ENCODE results near the gene NAT16. TPM values are rescaled to one million over a fixed set of nuclear protein-coding genes. Genes with fewer than 3 reads are reported as not detected.

The NAT16 gene
- total and polyA plus RNA-seq, 2 of the 13 experiments (the other 11 are each of a cell fraction or from before 2014, with no cell fraction given), result 0.04 TPM; not detected in 1

DNA sequence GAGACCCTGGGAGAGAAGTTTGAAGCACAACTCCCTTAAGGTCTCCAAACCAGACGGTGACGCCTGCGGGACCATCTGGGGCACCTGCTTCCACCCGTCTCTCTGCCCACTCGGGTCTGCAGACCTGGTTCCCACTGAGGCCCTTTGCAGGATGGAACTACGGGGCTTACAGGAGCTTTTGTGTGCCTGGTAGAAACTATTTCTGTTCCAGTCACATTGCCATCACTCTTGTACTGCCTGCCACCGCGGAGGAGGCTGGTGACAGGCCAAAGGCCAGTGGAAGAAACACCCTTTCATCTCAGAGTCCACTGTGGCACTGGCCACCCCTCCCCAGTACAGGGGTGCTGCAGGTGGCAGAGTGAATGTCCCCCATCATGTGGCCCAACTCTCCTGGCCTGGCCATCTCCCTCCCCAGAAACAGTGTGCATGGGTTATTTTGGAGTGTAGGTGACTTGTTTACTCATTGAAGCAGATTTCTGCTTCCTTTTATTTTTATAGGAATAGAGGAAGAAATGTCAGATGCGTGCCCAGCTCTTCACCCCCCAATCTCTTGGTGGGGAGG lies 42.4 kb downstream of the NAT16 start (continued):
- TF ChIP-seq, protein P1, sequence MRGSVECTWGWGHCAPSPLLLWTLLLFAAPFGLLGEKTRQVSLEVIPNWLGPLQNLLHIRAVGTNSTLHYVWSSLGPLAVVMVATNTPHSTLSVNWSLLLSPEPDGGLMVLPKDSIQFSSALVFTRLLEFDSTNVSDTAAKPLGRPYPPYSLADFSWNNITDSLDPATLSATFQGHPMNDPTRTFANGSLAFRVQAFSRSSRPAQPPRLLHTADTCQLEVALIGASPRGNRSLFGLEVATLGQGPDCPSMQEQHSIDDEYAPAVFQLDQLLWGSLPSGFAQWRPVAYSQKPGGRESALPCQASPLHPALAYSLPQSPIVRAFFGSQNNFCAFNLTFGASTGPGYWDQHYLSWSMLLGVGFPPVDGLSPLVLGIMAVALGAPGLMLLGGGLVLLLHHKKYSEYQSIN (CRISPR knock-in tag; IDR thresholded peaks at IDR 0.05; ENCODE audit: borderline replicate concordance), result no peak
- TF ChIP-seq POLR2AphosphoS2 (IDR thresholded peaks at IDR 0.05; ENCODE audit: low read depth, low read length) (0 out of 2 replicates have a peak, but pooled peaks have one; percentile 29), HBP1 (CRISPR knock-in tag; IDR thresholded peaks at IDR 0.05; ENCODE audit: low read depth) (no peak), ZNF563 (CRISPR knock-in tag; IDR thresholded peaks at IDR 0.05) (0 out of 2 replicates have a peak, but pooled peaks have one; percentile 12), PTBP1 (IDR thresholded peaks at IDR 0.05; ENCODE audit: low read depth, low read length, poor library complexity, severe bottlenecking) (no peak), PHF20 (CRISPR knock-in tag; IDR thresholded peaks at IDR 0.05) (no peak), GATAD2A (CRISPR knock-in tag; IDR thresholded peaks at IDR 0.05) (no peak), HOXA5 (CRISPR knock-in tag; IDR thresholded peaks at IDR 0.05) (no peak), ZNF850 (CRISPR knock-in tag; conservative IDR thresholded peaks at IDR 0.05) (no peak), THRA (CRISPR knock-in tag; IDR thresholded peaks at IDR 0.05; ENCODE audit: borderline replicate concordance) (no peak), EED (CRISPR knock-in tag; IDR thresholded peaks at IDR 0.05) (no peak), ZC3H13 (CRISPR knock-in tag; IDR thresholded peaks at IDR 0.05) (peak; percentile 77; the same call in 1 of the 2 replicates), ZNF619 (CRISPR knock-in tag; IDR thresholded peaks at IDR 0.05) (no peak), ZNF709 (CRISPR knock-in tag; IDR thresholded peaks at IDR 0.05) (no peak), NR3C1 (CRISPR knock-in tag; IDR thresholded peaks at IDR 0.05) (no peak), RAD51 (IDR thresholded peaks at IDR 0.05; ENCODE audit: borderline replicate concordance) (no peak), POLR2A (IDR thresholded peaks at IDR 0.05; ENCODE audit: insufficient read depth in 1 of 2, low read depth in 2 of 2, low read length in 2 of 2) (peak in 1 of 2 experiments; percentile 77; a peak in 2 of 4 replicates), ZNF12 (CRISPR knock-in tag; IDR thresholded peaks at IDR 0.05) (no peak), SOX5 (CRISPR knock-in tag; IDR thresholded peaks at IDR 0.05; ENCODE audit: borderline replicate concordance) (no peak), KAT7 (CRISPR knock-in tag; IDR thresholded peaks at IDR 0.05; ENCODE audit: borderline replicate concordance) (no peak), ZNF691 (CRISPR knock-in tag; IDR thresholded peaks at IDR 0.05; ENCODE audit: borderline replicate concordance, low read depth) (0 out of 2 replicates have a peak, but pooled peaks have one; percentile 24)
- TF ChIP-seq, protein P2, sequence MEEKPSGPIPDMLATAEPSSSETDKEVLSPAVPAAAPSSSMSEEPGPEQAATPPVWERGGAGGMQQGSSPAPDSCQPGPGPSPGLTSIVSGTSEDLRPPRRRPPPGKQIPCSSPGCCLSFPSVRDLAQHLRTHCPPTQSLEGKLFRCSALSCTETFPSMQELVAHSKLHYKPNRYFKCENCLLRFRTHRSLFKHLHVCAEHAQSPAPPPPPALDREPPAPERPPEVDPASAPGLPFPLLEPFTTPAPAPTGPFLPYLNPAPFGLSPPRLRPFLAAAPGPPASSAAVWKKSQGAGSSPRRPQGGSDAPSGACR (CRISPR knock-in tag; IDR thresholded peaks at IDR 0.05), result no peak
- TF ChIP-seq, protein P3, sequence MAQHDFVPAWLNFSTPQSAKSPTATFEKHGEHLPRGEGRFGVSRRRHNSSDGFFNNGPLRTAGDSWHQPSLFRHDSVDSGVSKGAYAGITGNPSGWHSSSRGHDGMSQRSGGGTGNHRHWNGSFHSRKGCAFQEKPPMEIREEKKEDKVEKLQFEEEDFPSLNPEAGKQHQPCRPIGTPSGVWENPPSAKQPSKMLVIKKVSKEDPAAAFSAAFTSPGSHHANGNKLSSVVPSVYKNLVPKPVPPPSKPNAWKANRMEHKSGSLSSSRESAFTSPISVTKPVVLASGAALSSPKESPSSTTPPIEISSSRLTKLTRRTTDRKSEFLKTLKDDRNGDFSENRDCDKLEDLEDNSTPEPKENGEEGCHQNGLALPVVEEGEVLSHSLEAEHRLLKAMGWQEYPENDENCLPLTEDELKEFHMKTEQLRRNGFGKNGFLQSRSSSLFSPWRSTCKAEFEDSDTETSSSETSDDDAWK (CRISPR knock-in tag; IDR thresholded peaks at IDR 0.05), result no peak
